ENCODE results near the gene UBA1.

GRCh38 chrX:47214435-47215077, 20.9 kb downstream of the UBA1 start:
- TF ChIP-seq EZH2 (IDR thresholded peaks at IDR 0.05; ENCODE audit: insufficient read depth, poor library complexity, severe bottlenecking) (no peak), EZH2phosphoT487 (IDR thresholded peaks at IDR 0.05; ENCODE audit: insufficient read depth, low read depth) (no peak)

Measured in GM23248 (cell line).